Panc1 (cell line): ENCODE results near the gene NREP. TPM values are rescaled to one million over a fixed set of nuclear protein-coding genes. Genes with fewer than 3 reads are reported as not detected.

ENCODE experiments used
- ATAC-seq: fragments of 200-7000 bp; cut with Tn5 transposase; 2 replicates; pipeline ENCODE4 v1.9.1; 2020; ENCODE audit warnings: mild to moderate bottlenecking, moderate library complexity
- BruUV-seq: library from RNA; stranded (reverse); fragments of 400-500 nt; replicated peaks from 2 replicates; lab custom pipeline; 2021; lab: Mats Ljungman, UMichigan
- CTCF ChIA-PET: fragments of 300-600 bp; sonication (Branson Sonifier 250); formaldehyde crosslinking; loops from one replicate; lab custom pipeline; 2022; ENCODE audit warnings: antibody characterized with exemption; lab: Charles Lee
- POLR2A ChIA-PET: fragments of 300-600 bp; sonication (Branson Sonifier 250); formaldehyde crosslinking; loops from one replicate; lab custom pipeline; 2022; ENCODE audit warnings: antibody characterized with exemption; lab: Charles Lee
- DNase-seq: peaks from one replicate; pipeline ENCODE4 v3.0.0-alpha.2; 2010; ENCODE audit warnings: low read depth, low spot score
- H3K27ac ChIP-seq: 2 replicates; pipeline ENCODE4 v1.5.1; 2011; ENCODE audit warnings: mild to moderate bottlenecking, low read length, inconsistent platforms
- H3K27me3 ChIP-seq: fragments of 200-500 bp; sonication (Bioruptor generic); 2 replicates; pipeline ENCODE4 v1.6.0; 2014; ENCODE audit warnings: low read length, inconsistent platforms; ENCODE audit not compliant: control insufficient read depth, insufficient read depth
- H3K36me3 ChIP-seq: fragments of 200-500 bp; sonication (Bioruptor generic); 2 replicates; pipeline ENCODE4 v1.5.1; 2014; ENCODE audit warnings: inconsistent platforms, mild to moderate bottlenecking, low read length, moderate library complexity; ENCODE audit not compliant: control insufficient read depth, insufficient read depth
- H3K4me1 ChIP-seq: 2 replicates; pipeline ENCODE4 v1.5.1; 2011; ENCODE audit warnings: inconsistent platforms, mild to moderate bottlenecking, low read length, moderate library complexity; ENCODE audit not compliant: control insufficient read depth, insufficient read depth
- H3K4me3 ChIP-seq, 2 experiments: 2 replicates each; pipeline ENCODE4 v1.5.1; 2011 to 2012; ENCODE audit warnings: low read depth in 2 of 2, low read length in 2 of 2, mild to moderate bottlenecking in 2 of 2, inconsistent platforms in 1 of 2, moderate library complexity in 1 of 2
- H3K9me3 ChIP-seq: fragments of 200-500 bp; sonication (Bioruptor generic); 2 replicates; pipeline ENCODE4 v1.5.1; 2014; ENCODE audit warnings: low read depth, mild to moderate bottlenecking, inconsistent platforms, low read length, moderate library complexity; ENCODE audit not compliant: control insufficient read depth, insufficient read depth
- CTCF ChIP-seq: fragments of 450-650 bp; IDR thresholded peaks from 2 replicates; pipeline ENCODE4 v1.5.1; 2017; ENCODE audit warnings: mild to moderate bottlenecking
- POLR2AphosphoS5 ChIP-seq: IDR thresholded peaks from 2 replicates; pipeline ENCODE4 v1.6.1; 2012; ENCODE audit warnings: mild to moderate bottlenecking, low read depth, low read length, moderate library complexity
- REST ChIP-seq, 2 experiments: IDR thresholded peaks; 2 replicates each; pipeline ENCODE4 v1.6.1; 2011 to 2012; ENCODE audit warnings: low read depth in 2 of 2, control low read depth in 1 of 2, low read length in 1 of 2, mild to moderate bottlenecking in 1 of 2, moderate library complexity in 1 of 2; ENCODE audit not compliant: insufficient read depth in 1 of 2
- SIN3A ChIP-seq: IDR thresholded peaks from 2 replicates; pipeline ENCODE4 v1.6.1; 2012; ENCODE audit warnings: low read depth, mild to moderate bottlenecking, low read length, moderate library complexity, borderline replicate concordance; ENCODE audit not compliant: insufficient read depth
- TCF7L2 ChIP-seq: IDR thresholded peaks from 2 replicates; pipeline ENCODE4 v1.6.1; 2011; ENCODE audit warnings: mild to moderate bottlenecking, low read depth, low read length, inconsistent platforms
- in situ Hi-C: cut with HindIII; loops from 2 replicates; pipeline ENCODE4 v1.10.0; 2016; ENCODE audit warnings: low sequenced_read_pairs, low pct_unique_long_range_greater_than_20kb
- intact Hi-C: fragments of 100-400 bp; cut with micrococcal nuclease; formaldehyde crosslinking; loops from one replicate; pipeline ENCODE4 v1.10.0; 2022; ENCODE audit not compliant: unreplicated experiment
- total RNA-seq: library from RNA; stranded (reverse); gene quantifications from one replicate; pipeline ENCODE4 v1.2.1, GENCODE V29; 2021; ENCODE audit not compliant: unreplicated experiment

NREP gene
- total RNA-seq, 1 experiment from 2014 or later: 4.9 TPM

GRCh38 chr5:111800351-111800750 is 43.4 kb upstream of the NREP start:
- Histone ChIP-seq H3K4me3 (no peak overlapping the region), H3K27ac (no peak overlapping the region), H3K9me3 (no peaks in the 10 kb centered on the region), H3K36me3 (no peaks in the 10 kb centered on the region), H3K27me3 (no peaks in the 10 kb centered on the region), H3K4me1 (no peaks in the 10 kb centered on the region)
- ChIA-PET POLR2A (no interaction called here), CTCF (no interaction called here)
- no TSS peak for BruUV-seq
- intact Hi-C loops (no loop called here), in situ Hi-C loops (no loop called here)
- no peak for TF ChIP-seq TCF7L2
- TF ChIP-seq REST (IDR thresholded peaks at IDR 0.05; ENCODE audit: insufficient read depth in 1 of 2, low read depth in 2 of 2, low read length in 1 of 2): no peak
- no peak for TF ChIP-seq POLR2AphosphoS5
- TF ChIP-seq CTCF: no peak
- TF ChIP-seq SIN3A: no peak
- DNase-seq (no peak), ATAC-seq (no peak)

GRCh38 chr5:111795142-111795541 is 38.1 kb upstream of the NREP start:
- H3K9me3 ChIP-seq: no peaks in the 10 kb centered on the region
- no peaks in the 10 kb centered on the region for H3K36me3 ChIP-seq
- no peak for TF ChIP-seq SIN3A
- in situ Hi-C loops (no loop called here), intact Hi-C loops (no loop called here)
- no peaks in the 10 kb centered on the region for H3K4me1 ChIP-seq
- DNase-seq: no peak
- no peak overlapping the region for H3K27ac ChIP-seq
- H3K27me3 ChIP-seq: no peaks in the 10 kb centered on the region
- ChIA-PET POLR2A (no interaction called here), CTCF (no interaction called here)
- ATAC-seq: no peak
- no peak overlapping the region for H3K4me3 ChIP-seq
- no TSS peak for BruUV-seq

GRCh38 chr5:111792471-111793058 is 35.6 kb upstream of the NREP start:
- Histone ChIP-seq H3K4me3 (no peak overlapping the region), H3K27ac (no peak overlapping the region), H3K9me3 (no peaks in the 10 kb centered on the region), H3K4me1 (no peaks in the 10 kb centered on the region), H3K36me3 (no peaks in the 10 kb centered on the region), H3K27me3 (no peaks in the 10 kb centered on the region)
- DNase-seq (no peak), ATAC-seq (no peak)
- ChIA-PET POLR2A (no interaction called here), CTCF (no interaction called here)
- intact Hi-C loops: no loop called here
- BruUV-seq: no TSS peak
- in situ Hi-C loops: no loop called here
- TF ChIP-seq TCF7L2 (no peak), CTCF (no peak), POLR2AphosphoS5 (no peak), REST (IDR thresholded peaks at IDR 0.05; ENCODE audit: insufficient read depth in 1 of 2, low read depth in 2 of 2, low read length in 1 of 2) (no peak), SIN3A (no peak)
